Measurements from ENCODE around the gene GNAL.

- TF ChIP-seq CREB5 (CRISPR knock-in tag; IDR thresholded peaks at IDR 0.05; ENCODE audit: low read depth) = no peak
- TF ChIP-seq ZFP3 (CRISPR knock-in tag; IDR thresholded peaks at IDR 0.05) = no peak
- no peak for TF ChIP-seq ZNF565 (CRISPR knock-in tag; conservative IDR thresholded peaks at IDR 0.05; ENCODE audit: low read depth)
- no peak for TF ChIP-seq ZFP30 (CRISPR knock-in tag; IDR thresholded peaks at IDR 0.05)
- no peak for TF ChIP-seq ARNTL (CRISPR knock-in tag; IDR thresholded peaks at IDR 0.05; ENCODE audit: borderline replicate concordance, low read depth)
- TF ChIP-seq SNAI2 (CRISPR knock-in tag; IDR thresholded peaks at IDR 0.05) = no peak
- TF ChIP-seq, protein P1, sequence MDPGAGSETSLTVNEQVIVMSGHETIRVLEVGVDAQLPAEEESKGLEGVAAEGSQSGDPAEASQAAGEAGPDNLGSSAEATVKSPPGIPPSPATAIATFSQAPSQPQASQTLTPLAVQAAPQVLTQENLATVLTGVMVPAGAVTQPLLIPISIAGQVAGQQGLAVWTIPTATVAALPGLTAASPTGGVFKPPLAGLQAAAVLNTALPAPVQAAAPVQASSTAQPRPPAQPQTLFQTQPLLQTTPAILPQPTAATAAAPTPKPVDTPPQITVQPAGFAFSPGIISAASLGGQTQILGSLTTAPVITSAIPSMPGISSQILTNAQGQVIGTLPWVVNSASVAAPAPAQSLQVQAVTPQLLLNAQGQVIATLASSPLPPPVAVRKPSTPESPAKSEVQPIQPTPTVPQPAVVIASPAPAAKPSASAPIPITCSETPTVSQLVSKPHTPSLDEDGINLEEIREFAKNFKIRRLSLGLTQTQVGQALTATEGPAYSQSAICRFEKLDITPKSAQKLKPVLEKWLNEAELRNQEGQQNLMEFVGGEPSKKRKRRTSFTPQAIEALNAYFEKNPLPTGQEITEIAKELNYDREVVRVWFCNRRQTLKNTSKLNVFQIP (CRISPR knock-in tag; IDR thresholded peaks at IDR 0.05; ENCODE audit: borderline replicate concordance, low read depth) = no peak
- TF ChIP-seq TSHZ2 (CRISPR knock-in tag; IDR thresholded peaks at IDR 0.05) = no peak
- TF ChIP-seq RARB (CRISPR knock-in tag; IDR thresholded peaks at IDR 0.05) = no peak
- no peak for TF ChIP-seq TOX (CRISPR knock-in tag; IDR thresholded peaks at IDR 0.05; ENCODE audit: borderline replicate concordance)
- TF ChIP-seq, protein P2, sequence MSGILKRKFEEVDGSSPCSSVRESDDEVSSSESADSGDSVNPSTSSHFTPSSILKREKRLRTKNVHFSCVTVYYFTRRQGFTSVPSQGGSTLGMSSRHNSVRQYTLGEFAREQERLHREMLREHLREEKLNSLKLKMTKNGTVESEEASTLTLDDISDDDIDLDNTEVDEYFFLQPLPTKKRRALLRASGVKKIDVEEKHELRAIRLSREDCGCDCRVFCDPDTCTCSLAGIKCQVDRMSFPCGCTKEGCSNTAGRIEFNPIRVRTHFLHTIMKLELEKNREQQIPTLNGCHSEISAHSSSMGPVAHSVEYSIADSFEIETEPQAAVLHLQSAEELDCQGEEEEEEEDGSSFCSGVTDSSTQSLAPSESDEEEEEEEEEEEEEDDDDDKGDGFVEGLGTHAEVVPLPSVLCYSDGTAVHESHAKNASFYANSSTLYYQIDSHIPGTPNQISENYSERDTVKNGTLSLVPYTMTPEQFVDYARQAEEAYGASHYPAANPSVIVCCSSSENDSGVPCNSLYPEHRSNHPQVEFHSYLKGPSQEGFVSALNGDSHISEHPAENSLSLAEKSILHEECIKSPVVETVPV (CRISPR knock-in tag; IDR thresholded peaks at IDR 0.05) = no peak
Measured at GRCh38 chr18:11811009-11811408, 121.9 kb downstream of the GNAL start.
